Stimulated activated CD4-positive, alpha-beta T cell treated with anti-CD3 and anti-CD28 coated beads, Interleukin-12 subunit alpha, Interleukin-12 subunit beta, amount 100 ng/mL, for 24 hours (primary cell): ENCODE measurements around the gene CDCA3.
"Not testable (repeated sequence)": the region's sequence is repeated elsewhere in the genome, so short reads cannot be mapped to it uniquely, and the experiment has no call there.

ENCODE experiments used
- DNase-seq, 2 experiments: peaks; one replicate each; pipeline ENCODE4 v3.0.0-alpha.2; 2020; ENCODE audit warnings: low read depth in 2 of 2

Gene CDCA3

DNA sequence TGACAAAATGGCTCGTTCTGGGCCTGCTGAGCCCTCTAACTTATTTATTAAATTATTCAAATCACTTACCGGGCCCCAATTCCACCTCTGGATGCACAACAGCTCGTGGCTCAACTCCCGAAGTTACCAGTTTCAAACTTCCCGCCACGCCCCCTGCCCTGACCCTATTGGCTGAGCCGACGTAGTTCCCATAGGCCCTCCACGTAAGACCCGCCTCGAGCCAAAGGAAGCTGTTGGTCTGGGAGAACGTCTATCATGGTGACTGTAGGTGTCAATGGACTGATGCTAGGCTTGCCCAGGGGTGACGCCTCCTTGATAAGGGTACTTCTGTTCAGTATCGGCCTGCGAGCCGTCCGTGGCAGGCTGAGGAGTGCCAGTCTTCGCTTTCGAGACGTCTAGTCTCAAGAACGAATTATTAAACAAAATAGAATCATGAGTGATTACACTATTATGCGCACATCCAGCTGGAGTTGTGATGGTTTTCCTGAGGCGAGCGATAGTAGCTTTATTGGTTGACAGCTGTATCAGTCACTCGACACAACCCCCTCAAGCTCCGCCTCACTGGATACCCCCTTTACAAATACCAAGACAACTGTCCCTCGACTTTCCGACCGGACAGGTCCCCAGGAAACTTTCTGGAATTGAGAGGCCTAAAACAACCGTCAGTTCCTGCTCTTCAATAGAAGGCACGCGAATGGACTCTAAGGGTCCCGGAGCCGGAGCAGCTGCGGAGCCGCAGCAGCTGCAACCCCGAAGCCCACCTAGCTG, at the start of gene CDCA3:
CDCA3 (minus strand) TSS at position 134 of the 768 bp plus-strand sequence. CDS start 334 bp downstream, outside the sequence.
- DNase-seq = peak; percentile 80 to 97

- no peak for DNase-seq
Measured at GRCh38 chr12:6899837-6900519, 48.9 kb upstream of the CDCA3 start.

GRCh38 chr12:6899427-6899826, 48.3 kb upstream of the CDCA3 start:
- no peak for DNase-seq

DNA sequence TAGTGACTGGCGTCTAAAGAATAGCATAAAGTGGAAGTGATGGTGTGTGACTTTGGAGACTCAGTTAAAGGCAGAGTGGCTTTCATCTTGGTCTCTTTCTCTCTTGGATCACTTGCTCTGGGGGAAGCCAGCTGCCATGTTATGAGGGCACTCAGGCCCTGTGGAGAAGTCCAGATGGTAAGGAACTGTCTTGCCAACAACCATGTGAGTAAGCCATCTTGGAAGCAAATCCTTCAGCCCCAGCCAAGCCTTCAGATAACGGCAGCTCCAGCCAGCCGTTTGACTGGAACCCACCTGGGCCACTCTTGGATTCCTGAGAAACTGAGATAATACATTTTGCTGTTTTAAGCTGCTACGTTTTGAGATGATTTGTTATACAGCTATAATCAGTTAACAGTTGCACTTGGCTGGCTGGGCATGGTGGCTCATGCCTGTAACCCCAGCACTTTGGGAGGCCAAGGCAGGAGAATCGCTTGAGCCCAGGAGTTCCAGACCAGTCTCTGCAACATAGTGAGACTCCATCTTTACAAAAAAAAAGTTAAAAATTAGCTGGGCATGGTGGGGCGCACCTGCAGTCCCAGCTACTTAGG, 45.9 kb upstream of the CDCA3 start:
- no peak for DNase-seq

- DNase-seq = no peak
Measured at GRCh38 chr12:6894321-6894720, 43.2 kb upstream of the CDCA3 start.

- not testable (repeated sequence) for DNase-seq
Measured at GRCh38 chr12:6892683-6893082, 41.6 kb upstream of the CDCA3 start.

DNA sequence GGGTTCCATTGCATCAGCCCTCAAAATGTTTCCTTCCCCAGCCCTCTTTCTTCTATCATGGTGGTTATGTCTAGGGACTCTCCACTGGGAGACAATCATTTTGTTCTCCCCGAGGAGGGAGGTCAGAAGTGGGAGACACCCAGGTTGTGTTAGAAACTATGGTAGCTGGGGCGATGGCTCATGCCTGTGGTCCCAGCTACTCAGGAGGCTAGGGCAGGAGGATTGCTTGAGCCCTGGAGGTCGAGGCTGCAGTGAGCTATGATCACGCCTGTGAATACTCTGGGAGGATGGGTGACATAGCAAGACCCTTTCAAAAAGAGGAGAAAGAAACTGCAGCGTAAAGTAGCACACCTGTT, 40.5 kb upstream of the CDCA3 start:
- no peak for DNase-seq

DNA sequence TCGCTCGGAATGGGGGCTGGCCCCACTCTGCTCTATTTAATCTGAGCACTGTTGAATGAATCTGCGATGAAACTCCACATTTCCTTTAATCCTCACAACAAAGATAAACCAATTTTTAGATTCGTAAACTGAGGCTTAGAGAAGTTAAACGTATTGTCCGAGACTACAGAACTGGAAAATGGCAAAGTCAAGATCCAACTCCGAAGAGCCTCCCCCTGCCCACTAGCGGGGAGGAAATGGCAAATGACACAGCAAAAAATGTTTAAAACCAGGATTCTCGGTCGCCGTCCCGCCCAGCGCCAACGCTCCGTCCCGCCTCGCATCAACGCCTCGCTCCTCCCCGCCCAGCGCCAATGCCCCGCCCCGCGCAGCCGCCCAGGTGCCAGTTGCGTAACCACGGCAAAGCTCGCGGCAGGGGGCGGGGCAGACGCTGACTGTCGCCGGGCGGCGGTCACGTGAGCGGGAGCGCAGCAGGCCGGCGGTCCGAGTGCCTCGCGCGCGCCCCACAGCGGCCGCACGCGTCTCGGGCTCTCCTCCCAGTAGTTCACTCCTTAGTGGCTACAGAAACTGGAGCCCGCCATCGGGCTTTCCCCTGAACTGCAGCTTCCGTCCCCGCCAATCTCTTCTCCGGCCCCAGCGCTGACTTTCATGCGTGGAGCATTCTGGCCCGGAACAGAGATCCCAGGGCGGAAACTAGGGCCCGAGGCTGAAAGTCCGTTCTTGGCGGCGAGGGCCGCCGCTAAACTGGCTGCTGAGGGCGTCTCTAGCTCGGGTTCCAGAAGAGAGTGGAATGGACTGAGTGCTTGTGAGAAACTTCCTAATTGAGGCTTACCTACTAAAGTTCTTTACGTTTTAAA, 39.9 kb upstream of the CDCA3 start:
- peak; percentile 96 to 98 for DNase-seq

- DNase-seq = not testable (repeated sequence)
Measured at GRCh38 chr12:6889775-6890573, 38.9 kb upstream of the CDCA3 start.

DNA sequence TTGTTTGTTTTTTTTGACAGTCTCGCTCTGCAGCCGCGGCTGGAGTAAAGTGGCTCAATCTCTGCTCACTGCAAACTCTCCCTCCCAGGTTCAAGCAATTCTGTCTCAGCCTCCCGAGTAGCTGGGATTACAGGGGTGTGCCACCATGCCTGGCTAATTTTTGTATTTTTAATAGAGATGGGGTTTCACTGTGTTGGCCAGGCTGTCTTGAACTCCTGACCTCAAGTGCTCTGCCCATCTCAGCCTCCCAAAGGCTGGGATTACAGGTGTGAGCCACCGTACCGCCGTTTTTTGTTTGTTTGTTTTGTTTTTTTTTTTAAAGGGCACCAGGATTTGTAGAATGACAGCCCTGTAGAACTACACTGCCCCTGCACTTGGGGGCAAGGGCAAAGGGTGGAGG, 37.7 kb upstream of the CDCA3 start:
- not testable (repeated sequence) for DNase-seq

GRCh38 chr12:6888360-6888759, 37.3 kb upstream of the CDCA3 start:
- DNase-seq = no peak

DNA sequence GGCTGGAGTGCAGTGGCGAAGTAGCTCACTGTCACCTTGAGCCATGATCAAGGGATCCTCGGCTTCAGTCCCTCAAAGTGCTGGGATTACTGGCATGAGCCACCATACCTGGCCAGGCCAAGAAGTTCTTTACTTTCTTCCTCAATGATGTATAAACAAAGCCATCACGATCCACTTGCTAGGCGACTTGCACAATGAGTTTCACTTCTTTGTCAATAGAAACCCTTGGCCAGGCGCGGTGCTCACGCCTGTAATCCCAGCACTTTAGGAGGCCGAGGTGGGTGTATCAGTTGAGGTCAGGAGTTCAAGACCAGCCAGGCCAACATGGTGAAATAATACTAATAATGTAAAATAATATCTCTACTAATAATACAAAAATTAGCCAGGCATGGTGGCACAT, 36.4 kb upstream of the CDCA3 start:
- DNase-seq = no peak

DNA sequence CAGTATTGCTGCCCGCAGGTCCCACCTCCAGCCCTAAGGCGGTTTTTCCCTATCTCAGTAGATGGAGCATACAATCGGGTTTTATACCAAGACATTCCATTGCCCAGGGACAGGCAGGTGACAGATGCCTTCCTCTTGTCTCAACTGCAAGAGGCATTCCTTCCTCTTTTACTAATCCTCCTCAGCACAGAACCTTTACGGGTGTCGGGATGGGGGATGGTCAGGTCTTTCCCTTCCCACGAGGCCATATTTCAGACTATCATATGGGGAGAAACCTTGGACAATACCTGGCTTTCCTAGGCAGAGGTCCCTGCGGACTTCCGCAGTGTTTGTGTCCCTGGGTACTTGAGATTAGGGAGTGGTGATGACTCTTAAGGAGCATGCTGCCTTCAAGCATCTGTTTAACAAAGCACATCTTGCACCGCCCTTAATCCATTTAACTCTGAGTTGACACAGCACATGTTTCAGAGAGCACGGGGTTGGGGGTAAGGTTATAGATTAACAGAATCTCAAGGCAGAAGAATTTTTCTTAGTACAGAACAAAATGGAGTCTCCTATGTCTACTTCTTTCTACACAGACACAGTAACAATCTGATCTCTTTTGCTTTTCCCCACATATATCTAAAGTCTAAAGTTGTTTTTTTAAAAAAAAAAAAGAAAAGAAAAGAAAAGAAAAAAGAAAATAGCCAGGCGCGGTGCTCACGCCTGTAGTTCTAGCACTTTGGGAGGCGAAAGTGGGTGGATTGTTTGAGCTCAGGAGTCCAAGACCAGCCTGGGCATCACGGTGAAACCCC, 35.3 kb upstream of the CDCA3 start:
- not testable (repeated sequence) for DNase-seq

DNA sequence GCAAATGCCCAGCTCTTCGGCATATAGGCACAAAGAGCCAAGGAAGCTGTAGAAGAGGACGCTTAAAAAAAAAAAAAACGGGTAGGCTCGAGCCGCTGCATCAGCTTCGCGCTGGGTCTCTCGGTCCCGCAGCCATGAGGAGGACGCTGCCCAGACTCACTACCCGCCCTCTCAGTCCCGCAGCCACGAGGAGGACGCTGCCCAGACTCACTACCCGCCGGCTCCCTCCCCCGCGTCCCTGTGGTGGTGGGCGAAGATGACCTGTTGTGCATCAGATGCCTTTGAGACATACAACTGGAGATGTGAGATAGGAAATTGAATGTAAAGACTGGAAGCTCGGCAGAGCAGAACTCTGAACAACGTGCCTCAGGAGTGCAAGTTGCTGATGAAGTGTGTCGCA, 33.5 kb upstream of the CDCA3 start:
- DNase-seq = no peak

DNA sequence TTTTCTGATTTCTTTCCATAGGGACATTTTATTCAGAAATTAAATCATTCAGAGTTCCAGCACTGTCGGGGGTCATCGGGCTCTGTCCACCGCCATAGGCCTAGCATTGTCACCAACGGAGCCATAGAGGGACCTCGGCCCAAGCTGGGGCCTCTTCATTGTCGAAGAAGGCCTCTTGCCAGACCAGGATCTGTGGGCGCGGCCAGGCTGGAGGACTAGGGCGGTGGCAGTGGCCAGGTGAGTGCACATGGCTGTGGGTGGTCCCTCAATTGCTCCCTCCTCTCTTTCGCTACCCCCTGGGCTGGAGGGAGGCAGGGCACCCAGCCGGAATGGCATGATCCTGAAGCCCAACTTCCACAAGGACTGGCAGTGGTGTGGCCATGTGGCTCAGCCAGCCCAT, 32.6 kb upstream of the CDCA3 start:
- no peak for DNase-seq

- DNase-seq = no peak
Measured at GRCh38 chr12:6883252-6883651, 32.2 kb upstream of the CDCA3 start.

DNA sequence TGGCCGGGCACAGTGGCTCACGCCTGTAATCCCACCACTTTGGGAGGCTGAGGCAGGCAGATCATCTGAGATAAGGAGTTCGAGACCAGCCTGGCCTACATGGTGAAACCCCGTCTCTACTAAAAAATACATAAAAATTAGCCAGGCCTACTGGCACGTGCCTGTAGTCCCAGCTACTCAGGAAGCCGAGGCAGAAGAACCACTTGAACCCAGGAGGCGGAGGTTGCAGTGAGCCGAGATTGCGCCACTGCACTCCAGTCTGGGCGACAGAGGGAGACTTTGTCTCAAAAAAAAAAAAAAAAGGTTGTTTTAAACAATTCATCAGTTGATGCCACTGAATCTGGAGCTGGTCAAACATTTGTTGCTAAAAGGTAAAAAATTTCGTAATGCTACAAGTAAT, 28.7 kb upstream of the CDCA3 start:
- not testable (repeated sequence) for DNase-seq

GRCh38 chr12:6874015-6874368, 22.9 kb upstream of the CDCA3 start:
- DNase-seq = not testable (repeated sequence)

GRCh38 chr12:6873094-6874014, 22.3 kb upstream of the CDCA3 start, which contains the start of gene SPSB2:
TSS of gene SPSB2 (minus strand) at chr12:6873303. CDS start at chr12:6872901, 402 bp downstream.
- peak; percentile 95 to 99 for DNase-seq
